DMS114 treated with DMSO at 0.1 percent for 48 hours (cell line): ENCODE results near the gene NACC2.
"Not testable (repeated sequence)": the region's sequence is repeated elsewhere in the genome, so short reads cannot be mapped to it uniquely, and the experiment has no call there.

ENCODE experiments used
- DNase-seq: peaks from one replicate; lab custom pipeline; 2025; ENCODE audit not compliant: unreplicated experiment; lab: John Stamatoyannopoulos, UW

Gene NACC2

DNA sequence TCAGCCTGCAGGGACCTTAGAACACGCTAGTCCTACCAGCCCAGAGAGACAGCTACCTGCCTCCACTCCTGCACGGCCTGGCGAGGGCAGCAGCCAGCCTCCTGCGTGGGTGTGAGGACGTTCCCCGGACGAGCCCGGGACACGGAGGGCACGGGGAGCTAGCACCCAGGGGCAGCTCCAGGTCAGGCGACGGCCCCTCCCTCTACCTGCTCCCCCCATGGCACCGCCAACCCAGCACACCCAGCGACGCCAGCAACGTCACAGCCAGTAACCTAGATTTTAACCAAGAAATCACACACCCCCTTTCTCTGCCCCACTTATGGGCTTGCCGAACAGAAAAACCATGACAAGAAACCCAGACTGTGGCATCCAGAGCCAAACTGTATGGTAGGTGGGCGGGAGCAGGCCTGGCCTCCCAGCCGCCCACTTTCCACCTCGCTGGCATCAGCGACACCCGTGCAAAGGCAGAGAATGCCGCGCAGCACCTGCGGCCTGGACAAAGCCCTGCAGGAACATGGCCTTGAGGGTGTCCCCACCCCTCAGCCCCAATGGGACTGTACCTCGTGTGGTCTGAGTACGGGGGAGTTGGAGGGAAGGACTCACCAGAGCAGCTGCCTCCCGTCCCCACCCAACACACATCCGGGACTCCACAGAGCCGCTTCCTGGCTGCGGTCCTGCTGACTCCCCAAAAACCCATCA, 47.9 kb downstream of the NACC2 start:
- DNase-seq: no peak

GRCh38 chr9:136046554-136046920, 48.6 kb downstream of the NACC2 start:
- DNase-seq: no peak

GRCh38 chr9:136045595-136046553, 49.2 kb downstream of the NACC2 start:
- DNase-seq: no peak

DNA sequence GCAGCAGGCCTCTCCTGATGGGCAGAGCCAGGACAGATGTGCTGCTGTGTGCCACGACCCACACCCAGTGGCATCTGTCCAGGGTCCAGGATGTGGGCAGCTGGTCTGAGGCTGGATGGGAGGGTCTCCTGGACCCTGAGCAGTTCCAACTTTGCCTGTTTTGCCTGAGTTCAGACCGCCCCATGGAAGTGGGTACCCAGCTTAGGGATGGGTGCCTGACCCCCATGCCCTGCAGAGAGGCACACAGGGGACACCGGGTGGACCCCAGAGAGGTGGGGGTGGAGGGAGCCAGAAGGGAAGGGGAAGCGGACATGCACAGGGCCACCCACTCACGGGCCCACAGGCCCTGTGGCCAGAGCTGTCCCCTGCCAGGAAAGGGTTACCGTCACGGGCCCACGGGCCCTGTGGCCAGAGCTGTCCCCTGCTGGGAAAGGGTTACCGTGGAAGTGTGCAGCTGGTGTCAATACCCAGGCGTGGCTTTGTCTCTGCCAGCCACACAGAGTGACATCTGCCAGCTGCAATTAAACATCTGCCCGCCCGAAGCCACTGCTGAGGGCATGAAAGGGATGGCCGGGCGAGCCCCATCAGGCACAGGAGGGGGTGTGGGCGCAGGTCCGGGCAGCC, 50.0 kb downstream of the NACC2 start:
- no peak for DNase-seq

DNA sequence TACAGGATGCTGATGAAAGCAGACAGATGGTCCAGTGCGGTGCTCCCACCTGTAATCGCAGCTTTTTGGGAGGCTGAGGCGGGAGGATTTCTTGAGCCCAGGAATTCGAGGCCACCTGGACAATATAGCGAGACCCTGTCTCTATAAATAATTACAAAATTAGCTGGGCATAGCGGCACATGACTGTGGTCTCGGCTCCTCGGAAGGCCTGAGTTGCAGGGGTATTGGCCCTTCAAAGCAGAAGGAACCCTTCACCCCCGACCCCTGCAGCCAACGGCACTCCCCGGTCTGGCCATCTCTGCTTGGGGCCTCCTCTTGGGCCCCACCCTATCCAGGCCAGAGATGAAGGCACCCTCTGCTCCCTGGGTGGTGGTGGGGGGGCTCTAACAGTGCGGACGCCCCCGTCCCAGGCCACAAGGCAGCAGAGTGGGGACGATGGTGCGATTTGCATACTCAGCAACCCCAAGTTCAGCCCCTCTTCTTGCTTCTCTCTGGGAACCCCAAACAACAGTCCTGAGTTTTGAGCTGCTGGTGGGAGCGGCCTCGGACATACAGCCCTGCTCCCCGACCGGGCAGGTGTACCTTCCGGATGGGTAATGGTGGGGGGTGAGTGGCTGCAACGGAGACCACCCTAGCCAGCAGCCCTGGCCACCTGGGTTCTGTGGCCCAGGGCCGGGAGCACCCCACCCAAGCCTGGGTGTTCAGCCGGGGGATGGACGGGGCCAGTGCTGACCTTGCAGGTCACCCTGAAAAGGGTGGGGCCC, 50.7 kb downstream of the NACC2 start:
- DNase-seq: no peak

- no peak for DNase-seq
These were observed 51.6 kb downstream of the NACC2 start for GRCh38 chr9:136043441-136043991.

DNA sequence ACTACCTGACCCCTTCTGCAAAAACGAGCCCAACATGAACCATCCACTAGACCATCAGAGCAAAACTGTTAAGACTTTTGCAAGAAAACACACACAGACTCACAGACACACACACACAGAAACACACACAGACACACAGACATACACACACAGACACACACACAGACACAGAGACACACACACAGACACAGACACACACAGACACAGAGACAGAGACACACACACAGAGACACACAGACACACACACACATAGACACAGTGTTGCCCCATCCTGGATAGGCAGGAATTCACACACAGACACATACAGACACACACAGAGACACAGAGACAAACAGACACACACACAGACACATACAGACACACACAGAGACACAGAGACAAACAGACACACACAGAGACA, 52.5 kb downstream of the NACC2 start:
- DNase-seq: no peak

DNA sequence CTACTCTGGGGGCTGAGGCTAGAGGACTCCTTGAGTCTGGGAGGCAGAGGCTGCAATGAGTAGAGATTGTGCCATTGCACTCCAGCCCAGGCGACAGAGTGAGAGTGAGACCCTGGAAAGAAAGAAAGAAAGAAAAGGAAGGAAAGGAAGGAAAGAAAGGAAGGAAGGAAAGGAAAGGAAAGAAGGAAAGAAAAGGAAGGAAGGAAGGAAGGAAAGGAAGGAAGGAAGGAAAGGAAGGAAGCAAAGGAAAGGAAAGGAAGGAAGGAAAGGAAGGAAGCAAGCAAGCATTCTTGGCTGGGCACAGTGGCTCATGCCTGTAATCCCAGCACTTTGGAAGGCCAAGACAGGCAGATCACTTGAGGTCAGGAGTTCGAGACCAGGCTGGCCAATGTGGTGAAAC, 54.2 kb downstream of the NACC2 start:
- not testable (repeated sequence) for DNase-seq

GRCh38 chr9:136039488-136039887, 55.6 kb downstream of the NACC2 start:
- DNase-seq: no peak

DNA sequence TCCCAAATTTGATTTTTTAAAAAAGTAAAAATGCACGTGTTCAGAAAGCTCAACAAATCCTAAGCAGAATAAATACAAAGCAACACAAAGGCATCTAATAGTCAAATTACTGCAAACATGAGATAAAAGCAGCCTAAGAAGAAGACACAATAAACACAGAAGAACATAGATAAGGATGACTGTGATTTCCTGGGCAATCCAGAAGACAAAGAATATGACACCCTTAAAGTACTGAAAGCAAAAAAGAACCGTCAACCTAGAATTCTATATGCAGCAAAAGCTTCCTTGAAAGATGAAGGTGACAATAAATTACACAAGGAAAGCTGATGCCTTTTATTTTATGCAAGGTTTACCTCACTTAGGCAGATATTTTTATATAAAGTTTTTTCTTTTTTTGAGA, 58.2 kb downstream of the NACC2 start:
- DNase-seq: no peak

- DNase-seq: no peak
These were observed 59.0 kb downstream of the NACC2 start for GRCh38 chr9:136036050-136036449.

GRCh38 chr9:136031741-136032730, 63.1 kb downstream of the NACC2 start:
- DNase-seq: no peak

DNA sequence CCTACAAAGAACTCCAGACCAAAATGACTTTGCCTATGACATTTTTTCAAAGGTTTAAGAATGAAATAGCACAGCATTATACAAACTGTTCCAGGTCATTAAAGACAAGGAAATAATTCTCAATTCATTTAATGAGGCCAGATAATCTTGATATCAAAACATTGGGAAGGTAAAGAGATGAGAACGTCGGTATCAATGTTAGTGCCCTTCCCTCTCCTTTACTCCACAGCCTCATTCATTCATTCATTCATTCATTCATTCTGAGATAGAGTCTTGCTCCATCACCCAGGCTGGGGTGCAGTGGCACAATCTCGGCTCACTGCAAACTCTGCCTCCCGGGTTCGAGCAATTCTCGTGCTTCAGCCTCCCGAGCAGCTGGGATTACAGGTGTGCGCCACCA, 64.0 kb downstream of the NACC2 start:
- no peak for DNase-seq

DNA sequence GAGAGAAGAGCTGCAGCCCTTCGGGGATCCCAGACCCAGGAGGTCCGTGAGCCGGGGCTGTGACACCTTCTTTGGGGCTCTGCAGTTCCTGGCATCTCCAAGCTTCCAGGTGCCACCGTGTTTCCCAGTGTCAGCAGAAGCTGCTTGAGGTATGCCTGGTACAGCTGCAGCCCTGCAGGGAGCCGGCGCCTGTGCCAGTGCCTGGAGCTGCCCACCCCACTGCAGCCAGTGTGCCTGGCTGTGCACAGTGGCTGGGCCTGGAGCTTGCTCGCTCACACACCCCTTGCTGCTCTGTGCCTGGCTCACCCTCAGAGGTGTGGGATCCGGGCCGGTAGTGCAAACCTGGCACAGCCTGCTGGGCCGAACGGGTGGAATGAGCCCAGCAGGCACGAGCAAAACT, 65.5 kb downstream of the NACC2 start:
- DNase-seq: no peak

GRCh38 chr9:136028760-136029470, 66.2 kb downstream of the NACC2 start:
- no peak for DNase-seq

- not testable (repeated sequence) for DNase-seq
These were observed 68.2 kb downstream of the NACC2 start for GRCh38 chr9:136026943-136027289.

GRCh38 chr9:136026266-136026942, 68.7 kb downstream of the NACC2 start:
- DNase-seq: no peak

- no peak for DNase-seq
These were observed 69.6 kb downstream of the NACC2 start for GRCh38 chr9:136025481-136025880.
